Thymus (tissue), 11 donors: ENCODE data around the gene DCC. TPM values are rescaled to one million over a fixed set of nuclear protein-coding genes. Genes with fewer than 3 reads are reported as not detected.

ENCODE experiments used
- DNase-seq, 9 donors: peaks; one replicate each; pipeline ENCODE4 v3.0.0-alpha.2; 2013; ENCODE audit warnings: low spot score in 9 of 9, low read depth in 6 of 9, missing footprints in 1 of 9
- H3K27ac ChIP-seq, 2 donors: one replicate each; pipeline ENCODE4 v1.5.1; 2013; ENCODE audit warnings: control low read depth in 1 of 2, low read depth in 1 of 2, low read length in 1 of 2, mild to moderate bottlenecking in 1 of 2, moderate library complexity in 1 of 2
- H3K27me3 ChIP-seq, 2 donors: one replicate each; pipeline ENCODE4 v1.5.1; 2013; ENCODE audit warnings: low read length in 1 of 2; ENCODE audit not compliant: control insufficient read depth in 2 of 2, insufficient read depth in 1 of 2
- H3K36me3 ChIP-seq, 2 donors: one replicate each; pipeline ENCODE4 v1.5.1; 2013; ENCODE audit warnings: low read length in 1 of 2, mild to moderate bottlenecking in 1 of 2, moderate library complexity in 1 of 2; ENCODE audit not compliant: control insufficient read depth in 2 of 2, insufficient read depth in 2 of 2
- H3K4me1 ChIP-seq, 2 donors: one replicate each; pipeline ENCODE4 v1.5.1; 2013; ENCODE audit warnings: low read length in 2 of 2; ENCODE audit not compliant: control insufficient read depth in 2 of 2, insufficient read depth in 2 of 2
- H3K4me3 ChIP-seq, 2 donors: one replicate each; pipeline ENCODE4 v1.5.1; 2013; ENCODE audit warnings: low read length in 2 of 2, control low read depth in 1 of 2, mild to moderate bottlenecking in 1 of 2
- H3K9me3 ChIP-seq, 2 donors: one replicate each; pipeline ENCODE4 v1.5.1; 2013; ENCODE audit warnings: low read length in 1 of 2, mild to moderate bottlenecking in 1 of 2; ENCODE audit not compliant: control insufficient read depth in 2 of 2, insufficient read depth in 1 of 2
- WGBS: extraction: QIAGEN DNeasy Blood & Tissue Kit; methylation state at CpG from one replicate; pipeline ENCODE4 v1.1.7; 2013; 5-methylcytosine and 5-hydroxymethylcytosine counted together
- polyA plus RNA-seq: library from polyadenylated mRNA; stranded (reverse); fragments of 200-250 nt; gene quantifications from one replicate; pipeline ENCODE4 v1.2.3, GENCODE V29; 2013
- total RNA-seq: library from RNA; stranded (reverse); fragments of 120-200 nt; gene quantifications from one replicate; pipeline ENCODE4 v1.2.4, GENCODE V29; 2013
- donor health status: healthy.

Gene DCC
- total and polyA plus RNA-seq, 2 donors: 0.68 to 7.6 TPM

DNA sequence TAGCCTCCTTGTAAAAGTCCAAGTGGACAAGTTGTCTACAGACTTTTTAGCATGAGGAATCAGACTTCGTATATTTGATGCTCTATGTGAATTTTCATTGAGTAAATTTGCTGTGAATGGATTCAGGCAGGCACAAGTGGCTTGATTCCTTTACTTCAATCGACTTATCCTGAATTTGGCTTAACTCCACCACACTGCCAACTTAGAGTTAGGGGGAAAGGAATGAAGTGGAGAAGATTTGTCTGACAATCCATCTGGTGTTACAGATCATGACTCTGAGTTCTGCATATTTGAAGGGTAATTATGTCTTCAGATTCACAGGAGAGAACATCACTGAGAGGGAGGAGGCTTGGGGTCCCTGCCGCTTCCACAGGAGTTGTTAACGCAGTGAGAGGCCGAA lies 829.3 kb downstream of the DCC start:
- WGBS: 85% methylated on average over 5 of the region's 5 CpGs
- Histone ChIP-seq H3K4me1 (no peaks in the 10 kb centered on the region), H3K27ac (no peak overlapping the region), H3K4me3 (no peak overlapping the region), H3K36me3 (no peaks in the 10 kb centered on the region), H3K27me3 (no peaks in the 10 kb centered on the region), H3K9me3 (no peaks in the 10 kb centered on the region)
- DNase-seq: no peak

DNA sequence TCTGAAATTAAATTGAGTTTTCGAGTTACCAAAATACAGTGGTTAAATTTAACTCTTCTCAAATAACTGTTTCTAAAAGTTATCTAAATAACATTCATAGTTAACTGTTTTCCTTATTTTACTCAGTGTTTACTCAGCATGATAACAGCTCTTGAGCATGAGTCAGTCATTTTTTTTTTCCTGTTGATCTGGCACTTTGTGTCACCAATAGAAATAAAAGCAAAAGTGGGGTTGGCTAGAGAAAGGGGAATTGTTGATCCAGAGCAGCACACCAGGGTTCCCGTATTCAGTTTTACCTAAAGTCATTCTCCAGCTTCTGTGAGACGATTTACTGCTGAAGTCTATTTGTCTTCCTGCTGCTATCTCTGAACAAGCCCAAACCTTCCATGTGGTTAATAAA lies 851.6 kb downstream of the DCC start:
- WGBS: 80% methylated on average over 3 of the region's 3 CpGs
- no peak for DNase-seq
- H3K9me3 ChIP-seq: no peaks in the 10 kb centered on the region
- no peaks in the 10 kb centered on the region for H3K4me1 ChIP-seq
- no peaks in the 10 kb centered on the region for H3K27me3 ChIP-seq
- no peak overlapping the region for H3K4me3 ChIP-seq
- H3K27ac ChIP-seq: no peak overlapping the region
- H3K36me3 ChIP-seq: no peaks in the 10 kb centered on the region

DNA sequence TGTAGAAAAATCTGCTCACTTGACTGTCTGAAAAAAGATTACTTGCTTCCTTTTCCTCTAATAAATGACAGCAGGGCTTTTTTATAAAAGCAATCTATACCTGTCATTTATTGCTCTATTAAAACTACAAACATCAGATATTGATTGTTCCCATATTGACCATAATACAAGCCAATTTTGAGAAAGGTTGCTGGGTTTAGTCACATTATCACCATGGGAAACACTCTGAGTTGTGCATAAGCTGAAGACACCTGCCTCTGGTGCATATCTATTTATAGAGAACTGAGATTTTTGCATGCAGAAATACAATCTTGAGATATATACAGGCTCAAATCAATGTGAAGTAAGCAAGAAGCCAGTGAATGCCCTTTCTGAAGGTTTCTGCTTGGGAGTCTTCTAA lies 853.9 kb downstream of the DCC start:
- H3K27me3 ChIP-seq: no peaks in the 10 kb centered on the region
- no peak for DNase-seq

DNA sequence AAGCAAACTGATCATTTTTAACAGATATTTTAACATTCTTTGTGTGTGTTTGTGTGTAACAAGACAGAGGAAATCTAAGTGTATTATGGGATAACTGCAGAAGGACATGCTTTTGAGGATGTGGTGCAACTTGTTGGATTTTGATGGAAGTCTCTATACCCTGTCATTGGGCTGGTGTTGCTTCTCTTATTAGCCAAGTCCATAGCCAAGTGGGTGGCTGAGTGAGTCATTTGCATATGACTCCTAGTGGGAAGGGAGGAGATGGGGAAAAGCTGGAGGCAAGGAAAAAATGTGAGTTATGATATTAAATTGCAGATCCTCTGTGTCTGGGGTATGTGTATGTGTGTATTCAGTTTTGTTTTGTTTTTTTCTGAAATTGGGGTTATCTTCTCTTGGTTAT lies 879.9 kb downstream of the DCC start:
- Histone ChIP-seq H3K36me3 (no peaks in the 10 kb centered on the region), H3K27ac (no peak overlapping the region), H3K4me3 (no peak overlapping the region), H3K27me3 (no peaks in the 10 kb centered on the region), H3K9me3 (no peaks in the 10 kb centered on the region), H3K4me1 (no peaks in the 10 kb centered on the region)
- DNase-seq: no peak

More for the DNA sequence above, 853.9 kb downstream of the DCC start:
- Histone ChIP-seq H3K9me3 (no peaks in the 10 kb centered on the region), H3K4me1 (no peaks in the 10 kb centered on the region), H3K4me3 (no peak overlapping the region), H3K36me3 (no peaks in the 10 kb centered on the region), H3K27ac (no peak overlapping the region)

DNA sequence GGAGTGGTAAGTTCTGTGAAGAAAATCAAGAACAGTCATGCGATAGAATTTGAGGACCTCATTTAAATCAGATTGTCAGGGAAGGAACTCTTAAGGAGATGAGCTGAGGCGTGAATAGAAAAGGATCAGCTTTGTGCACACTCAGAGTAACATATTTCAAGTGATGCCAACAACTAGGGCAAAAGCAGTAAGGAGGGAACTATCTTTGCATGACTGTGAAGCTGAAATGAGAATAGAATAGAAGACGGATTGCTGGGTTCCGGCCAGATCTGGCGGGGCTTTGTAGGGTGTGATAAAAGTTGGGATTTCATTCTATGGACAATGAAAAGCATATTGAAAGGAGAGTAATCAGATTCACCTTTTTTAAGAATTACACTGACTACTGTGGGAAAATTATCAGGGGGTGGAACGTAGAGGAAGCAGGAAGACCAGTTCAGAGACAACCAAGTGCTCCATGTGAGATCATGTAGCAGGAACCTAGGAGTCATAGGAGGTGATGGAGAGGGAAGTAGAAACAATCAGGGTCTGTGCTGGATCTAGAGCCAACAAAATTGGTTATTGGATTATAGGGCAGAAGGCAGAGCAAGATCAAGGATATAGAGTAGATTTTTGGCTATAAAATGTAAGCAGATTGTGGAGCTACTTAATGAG lies 884.3 kb downstream of the DCC start:
- whole genome bisulfite sequencing: 86% methylated on average over 6 of the region's 6 CpGs
- Histone ChIP-seq H3K27ac (no peak overlapping the region), H3K4me1 (no peaks in the 10 kb centered on the region), H3K9me3 (no peaks in the 10 kb centered on the region), H3K27me3 (no peaks in the 10 kb centered on the region), H3K4me3 (no peak overlapping the region), H3K36me3 (no peaks in the 10 kb centered on the region)
- no peak for DNase-seq

DNA sequence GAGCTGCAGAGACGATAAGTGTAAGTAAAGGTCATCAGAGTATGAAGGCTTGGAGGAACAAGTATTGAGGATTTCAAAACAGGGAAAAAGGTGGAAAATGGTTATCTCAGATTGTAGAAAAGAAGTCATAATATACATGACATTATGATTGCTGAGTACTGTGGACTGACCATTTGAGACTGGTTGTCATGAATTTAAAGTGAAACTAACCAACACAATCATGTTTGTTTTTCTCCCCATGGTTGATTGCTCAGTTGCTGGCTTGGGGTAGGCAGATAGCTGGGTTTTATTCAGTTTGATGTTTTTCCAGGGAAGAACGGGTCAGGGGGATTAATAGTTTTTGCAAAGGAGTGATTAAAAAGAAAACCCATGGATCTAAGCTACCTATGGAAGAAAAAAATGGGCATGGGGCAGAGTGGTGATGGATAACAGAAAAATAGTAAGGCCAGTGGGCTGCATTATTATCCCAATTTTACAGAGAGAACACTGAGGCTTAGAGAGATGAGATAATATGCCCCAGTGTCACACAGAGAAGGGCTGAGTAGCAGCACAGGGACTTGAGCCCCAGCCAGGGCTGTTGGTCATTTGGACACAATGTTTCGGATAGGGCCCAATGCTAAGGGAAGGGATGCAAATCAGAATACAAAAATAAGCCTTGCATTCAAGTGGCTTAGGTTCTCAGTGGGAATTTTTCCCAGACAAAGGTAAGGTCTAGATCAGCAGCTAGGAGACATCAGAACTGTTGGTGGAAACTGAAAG lies 885.7 kb downstream of the DCC start:
- DNase-seq: no peak
- Histone ChIP-seq H3K4me1 (no peaks in the 10 kb centered on the region), H3K36me3 (no peaks in the 10 kb centered on the region), H3K27ac (no peak overlapping the region), H3K27me3 (no peaks in the 10 kb centered on the region), H3K9me3 (no peaks in the 10 kb centered on the region), H3K4me3 (no peak overlapping the region)
- 87% methylated on average over 3 of the region's 3 CpGs for WGBS

DNA sequence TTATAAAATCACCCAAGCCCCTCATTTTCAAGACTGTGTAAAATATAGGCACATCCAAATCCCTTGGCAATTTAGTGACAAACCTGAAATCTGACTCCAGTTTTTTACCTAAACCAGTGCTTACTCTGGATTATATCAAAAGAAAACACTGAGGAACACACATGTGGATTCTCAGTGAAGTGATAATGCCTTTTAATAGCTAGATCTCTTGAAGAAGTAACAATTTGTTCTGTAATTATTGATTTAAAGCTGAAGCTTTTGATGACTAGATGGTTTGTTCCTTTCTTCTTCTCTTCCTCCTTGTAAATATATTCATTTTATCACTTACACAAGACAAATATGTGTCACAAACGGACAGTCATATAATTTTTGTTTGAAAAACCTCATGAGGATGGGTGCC lies 894.6 kb downstream of the DCC start:
- 84% methylated on average over 1 of the region's 1 CpG for WGBS
- H3K9me3 ChIP-seq: peaks cover 0 to 2% of the 10 kb centered on the region in 2 donors
- no peak for DNase-seq
- no peak overlapping the region for H3K4me3 ChIP-seq
- H3K36me3 ChIP-seq: no peaks in the 10 kb centered on the region
- no peak overlapping the region for H3K27ac ChIP-seq
- no peaks in the 10 kb centered on the region for H3K27me3 ChIP-seq
- no peaks in the 10 kb centered on the region for H3K4me1 ChIP-seq

DNA sequence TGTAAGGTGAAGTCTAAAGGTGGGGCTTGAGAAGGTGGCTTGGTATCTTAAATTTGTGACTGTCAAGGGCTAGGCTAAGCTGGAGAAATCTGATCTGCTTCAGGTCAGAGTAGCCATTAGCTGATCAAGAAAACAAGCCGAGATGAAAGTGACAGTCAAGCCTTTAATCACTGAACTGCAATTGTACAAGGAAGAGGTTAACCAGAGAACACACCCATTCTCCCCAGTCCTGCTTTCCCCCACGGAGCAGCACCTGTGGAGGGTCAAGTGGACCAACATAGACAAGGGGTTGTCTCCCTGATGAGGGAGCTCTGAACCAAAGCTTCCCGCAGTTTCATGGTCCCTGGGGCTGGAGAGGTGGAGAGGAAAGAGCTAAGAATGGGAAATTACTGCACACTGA lies 901.2 kb downstream of the DCC start:
- no peaks in the 10 kb centered on the region for H3K27me3 ChIP-seq
- no peak overlapping the region for H3K4me3 ChIP-seq
- 78% methylated on average over 3 of the region's 3 CpGs for WGBS
- no peak overlapping the region for H3K27ac ChIP-seq
- no peak for DNase-seq
- no peaks in the 10 kb centered on the region for H3K4me1 ChIP-seq
- H3K36me3 ChIP-seq: no peaks in the 10 kb centered on the region
- no peaks in the 10 kb centered on the region for H3K9me3 ChIP-seq

DNA sequence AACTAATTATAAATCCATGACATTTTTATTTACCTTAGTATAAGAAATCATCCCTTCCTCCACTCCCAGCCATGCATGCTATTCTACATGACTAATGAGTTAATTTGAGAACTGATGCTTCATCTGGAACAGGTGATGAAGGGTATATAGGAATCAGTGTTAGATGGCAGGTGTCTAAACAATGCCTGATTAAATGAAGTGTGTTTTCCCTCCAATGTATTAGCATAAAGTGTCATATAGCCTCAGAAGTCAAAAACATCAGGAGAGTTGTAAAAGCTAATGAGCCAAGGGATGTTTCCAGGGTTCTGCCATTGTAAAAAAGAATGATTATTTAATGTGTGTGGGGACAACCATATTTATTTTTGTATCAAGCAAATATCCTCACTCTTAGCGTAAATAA lies 913.8 kb downstream of the DCC start:
- no peak overlapping the region for H3K4me3 ChIP-seq
- H3K4me1 ChIP-seq: no peaks in the 10 kb centered on the region
- no peaks in the 10 kb centered on the region for H3K27me3 ChIP-seq
- no peaks in the 10 kb centered on the region for H3K9me3 ChIP-seq
- WGBS: 92% methylated on average over 1 of the region's 1 CpG
- H3K27ac ChIP-seq: no peak overlapping the region
- no peak for DNase-seq
- no peaks in the 10 kb centered on the region for H3K36me3 ChIP-seq
